HEK293T (cell line): Measurements from ENCODE around the gene AGAP5.
"Not testable (repeated sequence)": the region's sequence is repeated elsewhere in the genome, so short reads cannot be mapped to it uniquely, and the experiment has no call there.

Experiments used
- ARNT ChIP-seq: fragments of 450-650 bp; IDR thresholded peaks from 2 replicates; pipeline ENCODE4 v1.6.1; 2017; ENCODE audit warnings: mild to moderate bottlenecking
- ELF4 ChIP-seq: fragments of 450-650 bp; IDR thresholded peaks from 2 replicates; pipeline ENCODE4 v1.6.1; 2017; ENCODE audit warnings: antibody characterized with exemption
- FOXA1 ChIP-seq: fragments of 450-650 bp; IDR thresholded peaks from 2 replicates; pipeline ENCODE4 v1.6.1; 2016; ENCODE audit warnings: mild to moderate bottlenecking
- FOXM1 ChIP-seq: fragments of 450-650 bp; IDR thresholded peaks from 2 replicates; pipeline ENCODE4 v1.6.1; 2017; ENCODE audit warnings: mild to moderate bottlenecking, borderline replicate concordance
- NFRKB ChIP-seq: fragments of 450-650 bp; IDR thresholded peaks from 2 replicates; pipeline ENCODE4 v1.6.1; 2016; ENCODE audit warnings: mild to moderate bottlenecking, moderate library complexity
- SUZ12 ChIP-seq: fragments of 450-650 bp; IDR thresholded peaks from 2 replicates; pipeline ENCODE4 v1.6.1; 2016; ENCODE audit warnings: mild to moderate bottlenecking

GRCh38 chr10:73687641-73688040, 10.3 kb downstream of the AGAP5 start:
- not testable (repeated sequence) for TF ChIP-seq SUZ12, FOXA1, ARNT, FOXM1, NFRKB, ELF4
